HG03439 (cell line): Measurements from ENCODE around the gene NDUFV2.
"Not testable (repeated sequence)": the region's sequence is repeated elsewhere in the genome, so short reads cannot be mapped to it uniquely, and the experiment has no call there.

ENCODE experiments used
- ATAC-seq: cut with Tn5 transposase; IDR thresholded peaks from one replicate; pipeline ENCODE4 v1.9.1; 2021; ENCODE audit warnings: mild to moderate bottlenecking, moderate library complexity; ENCODE audit not compliant: unreplicated experiment

The NDUFV2 gene

DNA sequence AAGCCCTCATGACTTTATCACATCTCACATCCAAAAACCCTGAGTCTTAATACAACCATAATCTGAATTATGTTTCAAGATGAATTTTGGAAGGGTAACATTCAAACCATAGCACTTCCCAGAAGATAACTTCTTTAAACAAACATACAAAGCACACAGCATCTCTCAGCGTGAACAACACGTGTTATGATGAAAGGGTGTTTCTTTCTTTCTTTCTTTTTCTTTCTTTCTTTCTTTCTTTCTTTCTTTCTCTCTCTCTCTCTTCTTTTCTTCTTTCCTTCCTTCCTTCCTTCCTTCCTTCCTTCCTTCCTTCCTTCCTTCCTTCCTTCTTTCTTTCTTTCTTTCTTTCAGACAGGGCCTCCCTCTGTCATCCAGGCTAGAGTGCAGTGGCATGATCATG lies 13.8 kb upstream of the NDUFV2 start:
- ATAC-seq, result not testable (repeated sequence)

DNA sequence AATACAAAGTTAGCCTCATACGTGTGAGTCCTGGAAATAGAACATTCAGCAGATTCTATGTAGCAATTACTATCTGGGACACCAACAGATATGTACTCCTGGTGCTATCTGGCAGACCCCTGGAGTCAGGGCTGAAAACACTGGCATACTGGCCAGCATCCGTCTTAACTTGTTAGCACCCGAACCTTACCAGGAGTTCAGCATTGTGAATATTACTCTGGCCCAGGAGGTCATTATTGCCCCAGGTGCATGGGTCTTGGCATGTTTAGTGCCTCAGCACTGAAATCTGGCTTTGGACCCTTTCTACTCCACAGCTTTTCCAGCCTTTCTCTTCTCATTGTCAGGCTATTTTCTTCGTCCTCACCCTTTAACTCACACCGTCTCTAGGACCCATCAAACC lies 11.9 kb upstream of the NDUFV2 start:
- no peak for ATAC-seq

DNA sequence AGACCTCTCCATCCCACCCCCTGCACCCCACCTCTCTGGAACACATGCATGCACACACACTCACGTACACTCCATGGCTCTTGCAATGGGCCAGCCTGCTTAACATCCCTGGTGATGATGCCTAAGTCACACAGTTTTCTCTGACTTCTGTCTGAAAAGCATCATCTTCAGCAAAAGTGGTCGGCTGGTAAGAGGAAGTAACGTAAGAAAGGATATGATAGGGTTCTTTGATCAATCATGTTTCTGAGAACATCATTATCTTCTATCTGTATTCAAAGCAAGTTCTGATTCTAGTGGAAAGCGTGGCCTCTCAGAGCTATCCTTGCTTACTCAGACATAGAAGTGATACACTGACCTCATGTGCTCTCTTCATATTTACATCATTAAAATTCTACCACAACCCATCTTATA lies 11.4 kb upstream of the NDUFV2 start:
- no peak for ATAC-seq

DNA sequence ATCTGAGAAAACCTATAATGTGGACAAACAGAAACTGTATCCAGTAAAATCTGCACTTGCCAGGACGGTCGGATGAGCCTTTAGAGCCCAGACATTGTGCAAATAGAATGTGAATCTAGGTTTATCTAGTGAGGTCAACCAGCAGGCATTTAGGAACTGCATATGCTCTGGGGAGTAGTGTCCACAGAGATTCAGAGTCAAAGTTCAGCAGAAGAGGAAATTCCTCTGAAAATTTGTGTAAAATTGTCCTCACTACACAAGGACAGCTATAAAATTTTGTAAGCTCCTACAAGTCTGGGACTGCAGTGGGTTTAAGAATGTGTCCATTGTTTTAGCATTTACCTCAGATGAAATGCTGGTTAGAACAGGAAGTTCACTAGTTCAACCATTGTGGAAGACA lies 9.8 kb upstream of the NDUFV2 start:
- no peak for ATAC-seq

DNA sequence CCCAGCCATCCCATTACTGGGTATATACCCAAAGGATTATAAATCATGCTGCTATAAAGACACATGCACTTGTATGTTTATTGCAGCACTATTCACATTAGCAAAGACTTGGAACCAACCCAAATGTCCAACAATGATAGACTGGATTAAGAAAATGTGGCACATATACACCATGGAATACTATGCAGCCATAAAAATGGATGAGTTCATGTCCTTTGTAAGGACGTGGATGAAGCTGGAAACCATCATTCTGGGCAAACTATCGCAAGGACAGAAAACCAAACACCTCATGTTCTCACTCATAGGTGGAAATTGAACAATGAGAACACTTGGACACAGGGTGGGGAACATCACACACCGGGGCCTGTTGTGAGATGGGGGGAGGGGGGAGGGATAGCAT lies 9.4 kb upstream of the NDUFV2 start:
- ATAC-seq, result not testable (repeated sequence)

DNA sequence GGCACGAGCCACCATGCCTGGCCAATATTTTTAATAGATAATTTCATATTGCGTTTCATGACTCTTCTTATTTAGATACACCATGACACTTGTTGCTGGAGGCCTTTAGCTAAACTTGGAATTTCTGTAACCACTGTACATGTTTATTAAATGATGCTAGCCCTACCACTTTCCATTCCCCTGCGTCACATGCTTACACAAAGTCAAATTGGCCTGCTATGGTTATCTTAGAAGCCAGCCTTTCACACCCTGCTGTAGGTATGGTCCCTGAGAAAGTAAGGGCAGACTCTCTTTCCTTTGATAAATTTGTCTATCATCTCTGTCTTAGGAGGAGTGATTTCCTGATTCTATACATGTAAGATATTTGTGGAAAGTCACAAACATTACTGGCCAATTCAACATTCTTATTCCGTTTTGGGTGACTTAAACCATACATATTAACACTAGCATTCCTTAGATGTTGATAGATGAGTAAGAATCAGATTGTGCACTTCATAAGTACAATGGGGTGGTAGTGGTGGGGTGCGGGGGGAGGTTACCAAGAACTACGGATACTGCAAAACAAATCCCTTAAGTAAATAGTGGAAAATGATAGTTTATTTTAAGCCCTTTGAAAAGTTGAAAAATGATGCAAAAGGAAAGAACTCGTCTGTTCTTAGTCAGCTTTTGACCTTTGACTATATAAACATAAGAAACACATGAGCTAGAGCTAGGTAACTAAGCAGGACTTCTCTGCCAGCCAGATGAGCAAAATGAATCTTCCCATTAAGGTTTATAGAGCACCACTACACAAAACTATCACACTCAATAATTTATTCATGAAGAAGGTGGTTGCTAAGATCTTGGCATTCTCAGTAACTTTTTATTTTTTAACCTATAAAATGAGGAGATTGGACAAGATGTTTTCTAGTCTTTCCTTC lies 7.9 kb upstream of the NDUFV2 start:
- no peak for ATAC-seq

DNA sequence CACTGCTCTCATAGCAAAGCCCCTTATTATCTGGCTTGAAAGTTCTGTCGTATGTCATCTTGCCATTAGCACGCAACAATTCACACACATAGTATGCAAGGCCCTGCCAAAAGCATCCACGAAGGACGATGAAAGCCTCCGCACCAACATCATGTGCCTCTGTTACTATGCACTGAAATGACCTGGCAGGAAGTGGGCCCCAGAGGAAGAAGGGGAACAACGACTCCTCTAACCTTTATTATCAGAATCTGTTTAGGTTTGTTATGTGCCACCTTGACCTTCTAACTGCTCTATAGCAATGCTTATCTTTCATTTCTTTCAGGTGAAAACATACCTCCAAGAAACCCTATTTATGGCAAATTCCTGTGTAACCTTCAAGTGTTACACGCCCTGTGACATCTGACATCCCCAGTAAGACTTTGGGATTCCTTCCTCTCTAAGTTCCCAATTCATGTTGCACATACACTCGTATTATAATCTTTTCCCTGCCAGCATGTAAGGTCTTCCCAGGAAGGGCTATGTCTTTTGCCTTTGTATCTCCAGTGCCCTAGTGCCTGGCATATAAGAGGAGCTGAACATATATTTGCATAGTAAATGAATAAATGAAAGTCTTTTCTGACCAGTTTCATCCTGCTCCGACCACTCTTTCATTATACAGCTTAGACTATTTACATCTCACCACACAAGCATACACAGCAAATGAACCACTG lies 7.0 kb upstream of the NDUFV2 start:
- ATAC-seq, result peak; percentile 87

DNA sequence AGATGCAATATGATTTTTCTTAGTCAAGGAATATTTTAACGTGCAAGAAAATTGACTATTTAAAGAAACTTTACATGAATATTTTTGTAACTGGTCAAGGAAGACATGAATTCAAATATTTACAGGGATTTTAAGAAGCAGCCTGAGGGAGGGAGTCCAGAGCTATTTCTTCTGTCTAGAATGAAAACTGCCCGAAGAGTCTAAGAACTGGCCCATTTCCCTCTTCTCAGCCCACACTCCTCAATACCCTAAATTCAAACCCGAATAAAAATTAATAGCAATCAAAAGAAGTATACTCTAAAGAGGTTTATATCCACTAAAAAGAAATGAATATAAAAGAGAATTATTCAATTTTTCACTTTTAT lies 6.5 kb upstream of the NDUFV2 start:
- ATAC-seq, result peak; percentile 4

DNA sequence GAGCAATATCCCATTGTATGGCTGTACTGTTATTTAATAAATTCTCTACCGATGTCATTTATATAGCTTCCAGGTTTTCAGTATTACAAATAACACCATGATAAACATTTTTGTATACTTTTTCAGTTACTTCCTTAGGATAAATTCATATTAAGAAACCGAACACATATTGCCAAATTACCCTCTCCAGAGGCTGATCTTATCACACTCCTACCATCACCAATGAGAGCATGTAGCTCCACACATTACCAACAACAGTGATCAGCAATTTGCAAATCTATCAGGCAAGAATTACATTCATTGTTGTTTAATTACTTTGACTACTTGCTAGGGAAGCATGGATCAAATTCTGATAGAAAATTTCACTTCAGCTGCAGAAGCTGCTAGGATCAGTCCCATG lies 5.8 kb upstream of the NDUFV2 start:
- no peak for ATAC-seq

DNA sequence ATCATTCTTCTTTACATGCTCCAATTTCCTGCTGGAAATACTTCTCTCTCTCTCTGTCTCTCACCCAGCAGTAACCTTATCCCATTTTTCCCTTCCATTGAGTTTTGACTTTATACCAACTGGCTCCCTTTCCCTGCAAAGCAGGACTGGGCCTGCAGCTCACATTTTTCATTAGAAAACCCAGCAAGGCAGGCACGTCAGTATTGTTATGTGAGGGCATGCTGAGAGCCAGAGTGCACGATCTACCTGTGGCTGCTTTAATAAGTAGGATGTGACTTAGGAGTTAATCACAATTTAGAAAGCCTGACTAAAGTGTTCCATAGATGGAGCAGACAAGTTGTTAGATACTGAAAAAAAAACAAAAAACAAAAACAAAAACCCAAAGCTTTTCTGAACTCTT lies 5.2 kb upstream of the NDUFV2 start:
- ATAC-seq, result no peak

DNA sequence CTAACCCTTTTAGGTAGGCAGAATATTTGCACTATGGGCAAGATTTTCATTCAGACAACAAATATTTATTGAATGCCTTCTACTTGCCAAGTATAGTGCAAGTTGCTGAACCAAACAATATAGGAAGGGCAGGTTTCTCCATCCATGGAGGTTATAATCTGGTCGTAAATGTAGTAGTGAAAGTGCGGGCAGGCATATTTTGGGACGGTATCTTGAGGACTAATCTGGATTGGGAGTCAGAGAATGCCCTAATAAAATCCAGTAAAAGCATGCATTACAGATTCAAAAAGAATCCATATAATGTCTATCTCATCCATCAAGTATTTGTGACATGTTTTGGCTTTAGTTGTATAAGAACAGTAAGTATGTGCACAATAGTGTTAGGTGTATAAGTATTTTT lies 1.7 kb upstream of the NDUFV2 start:
- ATAC-seq, result no peak

DNA sequence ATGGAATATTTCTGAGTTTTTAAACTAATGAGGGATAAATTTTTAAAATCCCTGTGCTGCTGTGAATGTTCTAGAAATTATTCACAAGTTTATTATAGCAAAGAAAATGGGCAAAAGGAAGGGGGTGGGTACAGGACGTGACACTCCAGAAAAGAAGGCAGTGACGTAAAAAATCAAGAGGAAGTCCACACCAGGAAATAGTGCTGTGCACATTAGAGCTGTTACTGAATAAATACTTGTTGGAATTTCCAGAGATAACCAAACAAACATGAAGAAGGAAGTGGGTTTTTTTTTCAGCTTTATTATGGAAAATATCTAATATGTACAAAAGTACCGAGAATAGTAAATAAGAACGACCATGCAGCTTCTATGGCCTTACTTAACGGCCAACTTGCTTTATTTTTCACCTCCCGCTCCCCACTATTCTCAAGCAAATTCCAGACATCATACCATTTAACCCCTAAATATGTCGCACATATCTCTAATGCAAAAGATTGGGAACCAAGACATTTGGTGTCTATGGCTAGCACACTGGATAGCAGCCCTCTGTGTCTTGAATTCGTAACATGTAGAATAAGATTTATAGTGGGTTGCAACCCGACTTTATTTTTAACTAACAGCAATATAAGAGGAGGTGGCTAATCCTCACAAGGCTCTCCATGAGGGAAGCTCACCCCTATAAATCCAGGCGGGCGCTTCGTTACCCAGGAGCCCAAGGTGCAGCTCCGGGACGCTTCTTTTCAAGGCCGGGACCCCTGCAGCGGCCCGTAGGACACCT lies 580 bp upstream of the NDUFV2 start:
- peak; percentile 7 for ATAC-seq

DNA sequence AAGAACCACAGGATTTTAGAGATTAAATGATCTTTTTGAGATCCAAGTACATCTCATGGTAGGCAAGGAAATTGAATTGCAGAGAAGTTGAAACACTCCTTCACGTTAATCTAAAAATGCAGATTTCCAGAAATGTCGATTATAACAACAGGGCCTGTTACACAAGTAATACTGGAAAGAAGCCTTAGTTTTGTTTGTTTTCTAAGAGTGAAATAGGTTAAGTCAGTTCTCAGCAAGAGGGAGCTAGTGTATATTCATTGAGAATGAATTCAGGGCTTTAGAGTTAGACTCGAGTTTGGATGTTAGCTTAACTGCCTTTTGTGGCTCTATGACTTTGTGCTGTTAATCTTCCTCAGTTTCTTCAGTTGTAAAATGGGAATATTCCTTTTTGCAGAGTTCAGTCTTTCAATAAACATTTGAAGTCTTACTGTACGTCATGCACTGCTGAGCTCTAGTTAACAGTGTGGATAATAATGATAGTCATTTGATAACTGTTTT lies 926 bp downstream of the NDUFV2 start:
- no peak for ATAC-seq

DNA sequence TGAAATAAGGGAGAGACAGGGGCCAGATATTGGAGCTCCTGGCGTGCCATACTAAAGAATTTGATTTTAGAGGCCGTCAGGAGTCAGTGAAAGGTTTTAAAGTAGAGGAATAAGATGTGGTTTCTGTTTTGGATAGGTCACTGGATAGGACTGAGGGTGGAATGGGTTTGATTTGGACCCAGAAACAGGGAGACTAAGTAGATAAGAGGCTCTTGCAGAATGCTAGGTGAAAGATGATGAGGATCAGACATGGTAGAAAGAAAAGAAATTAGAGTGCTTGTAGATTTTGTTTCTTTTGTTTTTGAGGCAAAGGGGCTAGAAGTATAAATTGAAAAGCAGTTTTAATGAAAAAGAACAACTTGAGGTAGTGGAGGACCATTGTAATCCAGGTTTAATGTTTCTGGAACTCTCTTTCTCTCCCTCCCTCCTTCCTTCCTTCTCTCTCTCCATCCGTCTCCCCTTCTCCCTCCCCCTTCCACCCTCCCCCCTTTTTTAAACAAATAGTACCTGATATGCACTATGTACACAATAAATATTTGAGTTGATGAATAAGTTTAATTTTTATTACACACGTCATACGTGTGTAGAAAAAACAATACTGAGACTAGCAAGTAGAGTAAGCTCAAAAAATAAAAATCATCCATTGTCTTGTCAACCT lies 1.9 kb downstream of the NDUFV2 start:
- ATAC-seq, result no peak

DNA sequence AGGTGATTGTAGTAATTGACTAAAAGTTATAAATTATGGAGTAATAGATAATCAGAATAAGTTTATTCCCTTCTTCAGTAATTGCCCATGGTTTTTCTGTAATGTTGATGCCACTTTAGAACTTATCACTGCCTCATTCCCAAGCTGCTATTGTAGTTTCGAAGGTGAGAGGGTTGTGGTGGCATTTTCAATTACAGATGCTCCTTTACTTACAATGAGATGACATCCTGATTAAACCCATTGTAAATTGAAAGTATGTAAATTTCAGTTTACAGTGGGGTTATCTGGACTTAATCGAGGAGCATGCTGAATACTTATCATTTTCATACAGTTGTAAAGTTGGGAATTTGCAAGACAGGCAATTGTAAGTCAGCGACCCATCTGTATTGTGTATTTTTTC lies 2.9 kb downstream of the NDUFV2 start:
- ATAC-seq, result no peak

DNA sequence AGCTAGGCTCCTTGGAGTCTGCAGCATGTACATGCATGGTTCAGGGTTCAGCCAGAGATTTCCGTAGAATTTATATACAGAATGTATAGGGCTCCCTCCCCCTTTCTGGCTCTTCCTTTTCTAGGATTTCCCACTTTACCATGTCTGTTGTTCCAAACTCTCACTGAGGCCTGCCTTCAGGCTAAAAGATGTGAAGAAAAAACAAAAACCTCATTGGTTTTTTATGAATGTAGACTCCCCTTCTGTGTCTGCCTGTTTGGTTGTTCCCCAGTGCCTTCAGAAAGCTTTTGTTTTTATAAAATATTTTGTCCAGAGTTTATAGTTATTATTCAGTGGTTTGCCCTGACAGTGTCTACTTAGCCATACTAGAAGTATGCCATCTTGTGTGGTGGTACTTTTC lies 3.6 kb downstream of the NDUFV2 start:
- ATAC-seq, result no peak

DNA sequence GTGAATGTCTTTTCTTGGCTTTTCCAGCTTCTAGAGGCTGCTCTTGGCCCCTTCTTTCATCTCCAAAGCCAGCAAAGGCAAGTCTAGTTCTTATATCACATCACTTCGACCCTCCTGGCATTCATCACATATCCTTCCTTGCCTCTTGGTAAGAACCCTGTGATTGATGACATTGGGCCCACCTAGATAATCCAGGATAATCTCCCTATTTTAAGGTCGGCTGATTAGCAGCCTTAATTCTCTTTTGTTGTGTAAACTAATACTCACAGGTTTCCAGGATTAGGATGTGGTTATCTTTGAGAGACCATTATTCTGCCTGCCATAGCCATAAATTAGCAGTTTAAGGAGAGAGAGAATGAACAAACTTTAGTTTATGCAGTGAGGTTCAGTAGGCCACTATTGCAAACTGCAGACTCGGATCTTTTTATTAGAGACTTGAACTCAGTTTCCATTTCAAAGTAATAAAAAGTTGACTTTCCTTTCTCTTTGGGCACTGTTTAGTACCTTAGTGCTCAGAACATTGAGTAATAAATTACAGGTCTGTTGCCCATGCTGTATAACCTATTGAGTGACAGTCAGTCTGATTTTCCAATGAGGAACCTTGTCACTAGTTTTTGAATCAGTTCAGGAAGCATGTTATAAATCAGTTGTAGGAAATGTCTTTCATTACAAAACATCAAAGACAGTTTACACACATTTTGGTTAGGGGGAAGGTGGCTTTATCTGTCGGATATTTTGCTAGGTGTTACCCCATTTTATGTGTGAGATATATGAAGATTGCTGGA lies 4.5 kb downstream of the NDUFV2 start:
- ATAC-seq, result no peak

DNA sequence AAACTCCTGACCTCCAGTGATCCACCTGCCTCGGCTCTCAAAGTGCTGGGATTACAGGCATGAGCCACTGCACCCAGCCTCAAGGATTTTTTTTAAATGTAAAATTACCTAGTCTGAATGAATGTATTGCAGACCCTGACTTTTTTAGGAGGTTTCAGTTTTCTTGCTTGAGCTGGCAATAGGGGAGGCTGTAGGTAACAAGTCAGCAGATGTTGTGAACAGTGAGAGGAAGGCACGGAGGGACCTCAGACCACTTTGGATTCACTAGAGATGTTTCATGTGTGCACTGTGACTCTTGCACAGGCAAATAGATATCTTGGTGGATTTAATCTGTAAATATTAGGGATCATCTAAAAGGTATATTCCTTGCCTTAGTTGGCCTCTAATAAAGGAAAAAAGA lies 6.4 kb downstream of the NDUFV2 start:
- no peak for ATAC-seq

DNA sequence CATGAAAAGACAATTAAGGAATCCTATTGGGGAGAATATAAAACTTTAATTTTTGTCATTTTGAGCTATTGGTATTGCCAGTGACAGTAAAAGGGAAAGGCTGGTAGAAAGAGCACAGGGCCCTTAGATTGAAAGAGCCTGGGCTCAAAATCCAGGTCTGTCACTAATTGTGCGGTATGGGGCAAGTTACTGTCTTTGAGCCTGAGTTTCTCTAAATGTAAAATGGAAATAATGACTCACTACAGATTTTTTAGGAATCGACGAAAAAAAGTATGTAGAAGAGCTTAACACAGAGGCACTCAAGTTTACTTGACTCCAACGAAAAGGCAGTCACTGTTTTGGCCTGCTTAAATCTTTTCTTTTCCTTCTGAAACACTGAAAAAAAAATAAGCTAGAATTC lies 7.0 kb downstream of the NDUFV2 start:
- ATAC-seq, result no peak

DNA sequence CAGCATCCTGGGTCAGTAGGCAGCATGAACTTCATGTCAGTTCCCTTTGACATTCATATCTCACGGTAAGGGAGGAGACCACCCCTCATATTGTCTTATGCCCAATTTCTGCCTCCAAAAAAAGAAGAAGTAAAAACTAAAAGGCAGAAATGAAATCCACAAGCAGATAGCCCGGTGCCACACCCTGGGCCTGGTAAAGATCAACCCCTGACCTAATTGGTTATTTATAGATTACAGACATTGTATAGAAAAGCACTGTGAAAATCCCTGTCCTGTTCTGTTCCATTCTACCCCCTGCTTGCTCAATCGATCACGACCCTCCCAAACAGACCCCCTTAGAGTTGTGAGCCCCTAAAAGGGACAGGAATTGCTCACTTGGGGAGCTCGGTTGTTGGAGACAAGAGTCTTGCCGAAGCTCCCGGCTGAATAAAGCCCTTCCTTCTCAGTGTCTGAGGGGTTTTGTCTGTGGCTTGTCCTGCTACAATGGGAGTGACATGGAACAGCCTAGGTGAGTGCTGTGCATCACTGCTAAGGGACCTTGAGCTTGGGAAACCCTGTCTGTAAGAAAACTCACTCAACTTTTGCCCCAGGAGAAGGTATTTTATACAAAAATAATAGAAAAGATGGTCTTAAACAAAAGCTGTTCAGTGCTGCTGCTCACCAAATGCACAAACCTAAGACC lies 11.1 kb downstream of the NDUFV2 start:
- ATAC-seq, result no peak
